Esophagus squamous epithelium (tissue), 5 donors: ENCODE measurements around the gene SMURF2. TPM values are rescaled to one million over a fixed set of nuclear protein-coding genes. Genes with fewer than 3 reads are reported as not detected.
A peak's percentile ranks its signal among the peaks of the same experiment; 100 is the strongest.

Source experiments
- DNase-seq: peaks from one replicate; lab custom pipeline; 2025; lab: John Stamatoyannopoulos, UW
- H3K27ac ChIP-seq, 4 donors: fragments of 200-600 bp; sonication (generic); one replicate each; pipeline ENCODE4 v1.5.1; 2016 to 2019; ENCODE audit warnings: mild to moderate bottlenecking in 1 of 4
- H3K27me3 ChIP-seq, 4 donors: fragments of 200-600 bp; sonication (generic); 1 replicate in 3 of 4; 2 replicates in 1 of 4; pipeline versions ENCODE4 v1.5.1 to v1.6.0; 2017 to 2021; ENCODE audit warnings: antibody characterized with exemption in 1 of 4
- H3K36me3 ChIP-seq, 3 donors: fragments of 200-600 bp; sonication (generic); one replicate each; pipeline ENCODE4 v1.5.1; 2016 to 2019
- H3K4me1 ChIP-seq, 3 donors: fragments of 200-600 bp; sonication (generic); one replicate each; pipeline ENCODE4 v1.5.1; 2017 to 2019
- H3K4me3 ChIP-seq, 4 donors: fragments of 200-600 bp; sonication (generic); 1 replicate in 3 of 4; 2 replicates in 1 of 4; pipeline ENCODE4 v1.5.1; 2016 to 2019; ENCODE audit warnings: mild to moderate bottlenecking in 2 of 4, moderate library complexity in 1 of 4
- H3K9me3 ChIP-seq, 3 donors: fragments of 200-600 bp; sonication (generic); one replicate each; pipeline ENCODE4 v1.5.1; 2016 to 2019
- CTCF ChIP-seq, 6 experiments: fragments of 450-650 bp in 4 of 6; fragments of 200-600 bp in 2 of 6; sonication (generic) in 2 of 6; IDR thresholded peaks; one replicate each; pipeline ENCODE4 v1.5.1; 2016 to 2019; ENCODE audit warnings: antibody characterized with exemption in 6 of 6, mild to moderate bottlenecking in 4 of 6, moderate library complexity in 4 of 6
- POLR2A ChIP-seq, 4 donors: fragments of 450-650 bp; IDR thresholded peaks; one replicate each; pipeline ENCODE4 v1.6.1; 2017; ENCODE audit warnings: antibody characterized with exemption in 4 of 4, mild to moderate bottlenecking in 4 of 4, moderate library complexity in 3 of 4
- WGBS, 2 donors: methylation state at CpG; one replicate each; pipeline ENCODE4 v1.1.5; 2018; 5-methylcytosine and 5-hydroxymethylcytosine counted together
- intact Hi-C: fragments of 100-400 bp; cut with DNase I; formaldehyde crosslinking; loops from one replicate; pipeline ENCODE4 v1.15.0; 2022
- total RNA-seq, 4 donors: library from RNA; depleted of rRNA; stranded (reverse); fragments of >200 nt; gene quantifications; one replicate each; pipeline ENCODE4 v1.1.0, GENCODE V29; 2016
- donor health status: DM: yes; HTN: yes; CAD: no.

SMURF2 gene
- total RNA-seq, 4 donors from 2014 or later = 7.0 to 22.7 (median 13.0) TPM

GRCh38 chr17:64536913-64537312 lies 125.2 kb downstream of the SMURF2 start:
- no peak for TF ChIP-seq CTCF (IDR thresholded peaks at IDR 0.05)
- TF ChIP-seq POLR2A (IDR thresholded peaks at IDR 0.05) = no peak
- intact Hi-C loops = no loop called here
- Histone ChIP-seq H3K27ac (no peak overlapping the region), H3K36me3 (peaks cover 0 to 96% (median 37%) of the 10 kb centered on the region in 3 donors), H3K27me3 (no peaks in the 10 kb centered on the region), H3K9me3 (no peaks in the 10 kb centered on the region), H3K4me1 (no peaks in the 10 kb centered on the region), H3K4me3 (no peak overlapping the region)
- no peak for DNase-seq
- WGBS, 2 donors = 81 to 89% methylated on average over 2 of the region's 2 CpGs

- WGBS, 2 donors = 68 to 88% methylated on average over 6 of the region's 6 CpGs
- H3K4me3 ChIP-seq = no peak overlapping the region
- intact Hi-C loops = no loop called here
- H3K27me3 ChIP-seq = no peaks in the 10 kb centered on the region
- H3K9me3 ChIP-seq = no peaks in the 10 kb centered on the region
- H3K27ac ChIP-seq = no peak overlapping the region
- H3K36me3 ChIP-seq = peaks cover 0 to 98% (median 43%) of the 10 kb centered on the region in 3 donors
- DNase-seq = no peak
- TF ChIP-seq CTCF (IDR thresholded peaks at IDR 0.05) = no peak
- TF ChIP-seq POLR2A (IDR thresholded peaks at IDR 0.05) = no peak
- no peaks in the 10 kb centered on the region for H3K4me1 ChIP-seq
Observed at GRCh38 chr17:64535357-64535756, 126.8 kb downstream of the SMURF2 start.

- 71 to 92% methylated on average over 2 to 3 of the region's 3 CpGs for WGBS, 2 donors
- H3K36me3 ChIP-seq = peaks cover 0 to 99% (median 55%) of the 10 kb centered on the region in 3 donors
- H3K27ac ChIP-seq = no peak overlapping the region
- no peaks in the 10 kb centered on the region for H3K27me3 ChIP-seq
- no peak overlapping the region for H3K4me3 ChIP-seq
- H3K4me1 ChIP-seq = no peaks in the 10 kb centered on the region
- H3K9me3 ChIP-seq = no peaks in the 10 kb centered on the region
- no peak for DNase-seq
- TF ChIP-seq CTCF (IDR thresholded peaks at IDR 0.05) (peak in 1 of 6 experiments; percentile 31), POLR2A (IDR thresholded peaks at IDR 0.05) (no peak)
- intact Hi-C loops = no loop called here
Observed at GRCh38 chr17:64534187-64534586, 127.9 kb downstream of the SMURF2 start.

- WGBS, 2 donors = 83 to 89% methylated on average over 2 of the region's 2 CpGs
Observed at GRCh38 chr17:64533784-64534183, 128.3 kb downstream of the SMURF2 start.

GRCh38 chr17:64532409-64532808 lies 129.7 kb downstream of the SMURF2 start:
- peaks cover 0 to 100% (median 62%) of the 10 kb centered on the region in 3 donors for H3K36me3 ChIP-seq
- H3K27ac ChIP-seq = no peak overlapping the region
- H3K4me3 ChIP-seq = no peak overlapping the region
- H3K4me1 ChIP-seq = no peaks in the 10 kb centered on the region
- intact Hi-C loops = no loop called here
- TF ChIP-seq POLR2A (IDR thresholded peaks at IDR 0.05) = no peak
- TF ChIP-seq CTCF (IDR thresholded peaks at IDR 0.05) = no peak
- H3K27me3 ChIP-seq = no peaks in the 10 kb centered on the region
- no peak for DNase-seq
- 92% methylated on average over 5 of the region's 5 CpGs for WGBS, 2 donors
- H3K9me3 ChIP-seq = no peaks in the 10 kb centered on the region

More at GRCh38 chr17:64533784-64534183, 128.3 kb downstream of the SMURF2 start:
- no peaks in the 10 kb centered on the region for H3K4me1 ChIP-seq
- H3K27ac ChIP-seq = no peak overlapping the region
- no peak for DNase-seq
- H3K4me3 ChIP-seq = no peak overlapping the region
- TF ChIP-seq POLR2A (IDR thresholded peaks at IDR 0.05) = no peak
- TF ChIP-seq CTCF (IDR thresholded peaks at IDR 0.05) = no peak
- no peaks in the 10 kb centered on the region for H3K27me3 ChIP-seq
- no peaks in the 10 kb centered on the region for H3K9me3 ChIP-seq
- H3K36me3 ChIP-seq = peaks cover 0 to 100% (median 59%) of the 10 kb centered on the region in 3 donors
- intact Hi-C loops = no loop called here
